DND-41 (cell line): ENCODE results near the gene ABCC9.

Experiments used
- EZH2 ChIP-seq: IDR thresholded peaks from 3 replicates; pipeline ENCODE4 v1.6.1; 2012; ENCODE audit warnings: borderline replicate concordance, low read depth, mild to moderate bottlenecking, moderate library complexity, low read length, inconsistent platforms; ENCODE audit not compliant: severe bottlenecking
- TF ChIP-seq, protein P1 (sequence below): IDR thresholded peaks from 2 replicates; pipeline ENCODE4 v1.5.1; 2012; ENCODE audit warnings: borderline replicate concordance, low read length, moderate library complexity, mild to moderate bottlenecking; ENCODE audit not compliant: poor library complexity, severe bottlenecking; ENCODE audit errors: extremely low read depth

DNA sequence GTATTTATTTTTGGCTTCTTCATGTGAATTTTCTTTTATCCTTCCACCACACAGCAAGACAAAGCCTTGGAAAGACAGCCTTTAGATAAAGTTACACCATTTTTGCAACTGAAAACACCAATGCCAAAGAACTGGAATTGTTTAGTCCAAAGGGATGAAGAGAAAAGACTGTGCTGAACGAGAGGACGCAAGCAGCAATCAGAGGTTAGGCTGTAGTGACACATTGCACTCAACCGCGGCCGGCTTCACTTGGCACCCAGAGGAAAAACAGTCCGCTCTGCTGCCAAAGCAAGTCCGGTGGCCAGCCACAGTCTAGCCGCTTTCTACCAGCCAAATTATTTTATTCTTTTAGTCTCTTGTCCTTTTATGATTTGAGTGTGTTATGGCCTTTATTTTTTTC lies 117.6 kb downstream of the ABCC9 start:
- TF ChIP-seq, protein P1, sequence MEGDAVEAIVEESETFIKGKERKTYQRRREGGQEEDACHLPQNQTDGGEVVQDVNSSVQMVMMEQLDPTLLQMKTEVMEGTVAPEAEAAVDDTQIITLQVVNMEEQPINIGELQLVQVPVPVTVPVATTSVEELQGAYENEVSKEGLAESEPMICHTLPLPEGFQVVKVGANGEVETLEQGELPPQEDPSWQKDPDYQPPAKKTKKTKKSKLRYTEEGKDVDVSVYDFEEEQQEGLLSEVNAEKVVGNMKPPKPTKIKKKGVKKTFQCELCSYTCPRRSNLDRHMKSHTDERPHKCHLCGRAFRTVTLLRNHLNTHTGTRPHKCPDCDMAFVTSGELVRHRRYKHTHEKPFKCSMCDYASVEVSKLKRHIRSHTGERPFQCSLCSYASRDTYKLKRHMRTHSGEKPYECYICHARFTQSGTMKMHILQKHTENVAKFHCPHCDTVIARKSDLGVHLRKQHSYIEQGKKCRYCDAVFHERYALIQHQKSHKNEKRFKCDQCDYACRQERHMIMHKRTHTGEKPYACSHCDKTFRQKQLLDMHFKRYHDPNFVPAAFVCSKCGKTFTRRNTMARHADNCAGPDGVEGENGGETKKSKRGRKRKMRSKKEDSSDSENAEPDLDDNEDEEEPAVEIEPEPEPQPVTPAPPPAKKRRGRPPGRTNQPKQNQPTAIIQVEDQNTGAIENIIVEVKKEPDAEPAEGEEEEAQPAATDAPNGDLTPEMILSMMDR, result no peak
- TF ChIP-seq EZH2, result no peak
